HG03108 (cell line): ENCODE data around the gene FGF1.

Experiments
- ATAC-seq: cut with Tn5 transposase; IDR thresholded peaks from one replicate; pipeline ENCODE4 v1.9.1; 2021; ENCODE audit warnings: moderate library complexity; ENCODE audit not compliant: unreplicated experiment

The FGF1 gene

DNA sequence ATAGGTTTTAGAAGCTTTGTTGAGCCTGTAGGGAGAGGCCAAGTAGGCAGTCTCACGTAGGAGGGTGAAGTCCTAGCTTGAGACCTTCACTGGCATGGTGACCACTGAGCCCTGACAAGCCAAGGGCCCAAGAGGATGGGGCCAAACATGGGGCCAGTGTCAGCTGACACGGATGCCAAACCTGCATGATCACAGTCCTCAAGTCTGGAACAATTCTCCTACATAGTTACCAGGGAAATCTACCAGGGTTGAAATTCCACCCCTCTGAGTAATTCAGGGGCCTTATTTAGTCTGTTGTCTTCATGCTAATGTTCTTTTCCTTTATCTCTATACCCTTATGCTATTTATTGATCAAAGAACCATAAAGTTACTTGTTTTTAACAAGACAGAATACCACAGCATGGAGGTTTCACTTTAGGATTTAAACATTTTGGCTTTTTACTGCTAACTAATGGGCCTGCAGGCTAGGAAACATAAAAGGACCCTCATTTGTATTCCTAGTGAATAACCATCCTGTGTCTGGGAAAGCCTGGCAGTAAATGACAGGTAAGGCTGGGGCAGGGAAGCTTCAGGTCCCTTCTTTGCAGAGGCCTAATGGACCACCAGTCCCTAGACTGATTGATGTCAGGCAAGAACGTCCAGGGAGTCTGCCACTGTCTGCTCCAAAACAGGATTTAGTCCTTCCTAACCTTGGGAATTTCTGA, 140.8 kb downstream of the FGF1 start:
- ATAC-seq = no peak

DNA sequence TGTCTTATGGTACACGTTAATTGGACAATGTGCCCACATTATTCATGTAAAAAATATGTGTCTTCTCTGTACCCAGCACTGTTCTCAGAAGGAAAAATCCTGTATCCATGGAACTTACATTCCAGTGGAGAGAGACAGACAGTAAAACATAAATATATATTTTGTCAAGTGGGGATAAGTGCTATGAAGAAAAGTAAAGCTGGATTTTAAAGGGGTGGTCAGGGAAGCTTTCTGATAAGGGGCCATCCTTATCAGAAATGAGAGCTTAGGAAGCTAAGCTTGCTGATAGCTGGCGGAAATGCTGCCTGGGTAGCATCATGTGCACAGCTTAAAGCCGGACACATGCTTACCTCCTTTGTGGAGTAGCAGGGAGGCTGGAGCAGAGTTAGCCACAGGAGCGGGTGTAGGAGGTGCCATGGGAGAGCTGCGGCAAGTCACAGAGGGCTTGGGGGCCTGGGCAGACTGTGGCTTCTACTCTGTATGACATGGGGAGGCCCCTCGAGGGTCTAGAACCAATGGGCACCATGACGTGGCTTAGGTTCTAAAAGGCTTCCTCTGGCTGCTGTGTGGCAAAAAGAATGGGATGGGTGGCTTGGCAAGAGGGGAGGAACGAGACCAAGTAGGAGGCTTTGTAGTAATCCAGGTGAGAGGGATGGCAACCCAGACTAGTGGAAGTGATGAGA, 141.7 kb downstream of the FGF1 start:
- no peak for ATAC-seq

DNA sequence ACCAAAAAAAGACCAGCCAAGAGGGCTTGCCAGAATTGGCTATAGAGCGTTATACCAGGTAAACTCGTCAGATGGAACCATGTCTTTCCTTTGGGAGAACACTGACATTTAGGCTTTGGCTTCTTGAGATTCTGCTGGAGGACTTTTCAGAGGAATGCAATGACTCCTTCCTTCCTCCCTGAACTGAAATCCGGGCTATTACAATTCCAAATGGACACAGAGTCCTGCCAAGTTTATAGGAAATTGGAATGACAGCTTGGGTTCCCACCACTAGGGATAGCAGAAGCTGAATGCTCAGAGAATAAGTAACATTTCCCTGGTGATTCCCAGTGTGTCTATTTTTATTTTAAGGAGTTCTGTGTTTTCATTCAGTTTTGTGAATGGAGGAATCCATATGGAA, 143.0 kb downstream of the FGF1 start:
- ATAC-seq = no peak
